ENCODE measurements around the gene C1QTNF6. TPM values are rescaled to one million over a fixed set of nuclear protein-coding genes. Genes with fewer than 3 reads are reported as not detected.

Gene C1QTNF6
- total RNA-seq, 1 donor from 2014 or later, result 23.2 TPM

- peaks cover 10% of the 10 kb centered on the region for H3K27me3 Mint-ChIP-seq
- no peak for DNase-seq (ENCODE audit: extremely low spot score, unreplicated experiment)
- no peak overlapping the region for H3K4me3 Mint-ChIP-seq
- H3K9me3 Mint-ChIP-seq, result no peaks in the 10 kb centered on the region
- no peaks in the 10 kb centered on the region for H3K4me1 Mint-ChIP-seq (ENCODE audit: unreplicated experiment)
- no peak overlapping the region for H3K27ac Mint-ChIP-seq
- H3K36me3 Mint-ChIP-seq, result no peaks in the 10 kb centered on the region
- TF ChIP-seq CTCF (conservative IDR thresholded peaks at IDR 0.05), result no peak
These were observed 55.3 kb downstream of the C1QTNF6 start for GRCh38 chr22:37132773-37133172.

Other genes with a start within 250 kb of the C1QTNF6 start
- gene TST, start 168.8 kb downstream of the C1QTNF6 start, total RNA-seq (ENCODE audit: low replicate concordance), result 30.8 and 34.0 TPM in 2 replicates
- 56.6 and 71.3 TPM in 2 replicates for gene MPST, start 168.5 kb downstream of the C1QTNF6 start, total RNA-seq (ENCODE audit: low replicate concordance)
- gene KCTD17, start 136.5 kb downstream of the C1QTNF6 start, total RNA-seq (ENCODE audit: low replicate concordance), result 11.1 and 53.7 TPM in 2 replicates
- gene TMPRSS6, start 78.5 kb downstream of the C1QTNF6 start, total RNA-seq (ENCODE audit: low replicate concordance), result 7.6 and 14.3 TPM in 2 replicates
- gene IL2RB, start 38.3 kb downstream of the C1QTNF6 start, total RNA-seq (ENCODE audit: low replicate concordance), result 0.12 and 0.68 TPM in 2 replicates
- 2.4 and 3.4 TPM in 2 replicates for gene SSTR3, start 24.2 kb upstream of the C1QTNF6 start, total RNA-seq (ENCODE audit: low replicate concordance)
- 0.24 and 1.2 TPM in 2 replicates for gene RAC2, start 56.0 kb upstream of the C1QTNF6 start, total RNA-seq (ENCODE audit: low replicate concordance)
- not detected in 2 replicates for gene CYTH4, start 94.3 kb upstream of the C1QTNF6 start, total RNA-seq (ENCODE audit: low replicate concordance)
- gene ELFN2, start 239.2 kb upstream of the C1QTNF6 start, total RNA-seq (ENCODE audit: low replicate concordance), result 0.53 and 1.3 TPM in 2 replicates

Measured in type B pancreatic cell (in vitro differentiated cells).